Measurements from ENCODE around the gene RPGRIP1L.

DNA sequence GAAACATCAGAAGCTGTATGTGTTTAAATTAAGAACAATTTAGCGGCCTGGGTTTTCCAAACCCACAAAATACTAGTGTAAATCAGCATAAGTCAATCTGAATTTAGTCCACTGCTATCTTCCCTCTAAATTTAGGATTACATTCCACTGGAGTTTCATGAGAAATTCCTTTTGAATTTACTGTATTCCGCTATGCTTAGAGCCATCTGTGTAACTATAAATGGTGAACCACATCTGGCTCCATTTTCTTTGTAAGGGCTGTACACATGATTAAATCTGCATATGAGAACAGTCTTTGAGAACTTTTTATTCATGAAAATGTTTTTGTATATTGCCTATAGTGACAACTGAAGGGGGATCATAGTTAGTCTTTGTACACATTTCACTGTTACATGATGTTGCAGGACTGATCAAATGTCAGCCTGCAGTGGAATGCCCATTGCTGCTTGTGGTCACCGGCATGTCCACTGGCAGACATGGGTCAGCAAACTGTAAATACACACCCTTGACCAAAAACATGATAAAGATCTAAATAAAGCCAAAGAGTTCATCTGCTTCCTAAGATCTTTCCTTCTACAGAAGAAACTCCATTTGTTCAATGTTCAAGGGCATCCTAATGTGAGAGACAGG lies 36.8 kb downstream of the RPGRIP1L start:
- TF ChIP-seq, protein P1, sequence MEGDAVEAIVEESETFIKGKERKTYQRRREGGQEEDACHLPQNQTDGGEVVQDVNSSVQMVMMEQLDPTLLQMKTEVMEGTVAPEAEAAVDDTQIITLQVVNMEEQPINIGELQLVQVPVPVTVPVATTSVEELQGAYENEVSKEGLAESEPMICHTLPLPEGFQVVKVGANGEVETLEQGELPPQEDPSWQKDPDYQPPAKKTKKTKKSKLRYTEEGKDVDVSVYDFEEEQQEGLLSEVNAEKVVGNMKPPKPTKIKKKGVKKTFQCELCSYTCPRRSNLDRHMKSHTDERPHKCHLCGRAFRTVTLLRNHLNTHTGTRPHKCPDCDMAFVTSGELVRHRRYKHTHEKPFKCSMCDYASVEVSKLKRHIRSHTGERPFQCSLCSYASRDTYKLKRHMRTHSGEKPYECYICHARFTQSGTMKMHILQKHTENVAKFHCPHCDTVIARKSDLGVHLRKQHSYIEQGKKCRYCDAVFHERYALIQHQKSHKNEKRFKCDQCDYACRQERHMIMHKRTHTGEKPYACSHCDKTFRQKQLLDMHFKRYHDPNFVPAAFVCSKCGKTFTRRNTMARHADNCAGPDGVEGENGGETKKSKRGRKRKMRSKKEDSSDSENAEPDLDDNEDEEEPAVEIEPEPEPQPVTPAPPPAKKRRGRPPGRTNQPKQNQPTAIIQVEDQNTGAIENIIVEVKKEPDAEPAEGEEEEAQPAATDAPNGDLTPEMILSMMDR (IDR thresholded peaks at IDR 0.05): no peak
- TF ChIP-seq POLR2AphosphoS5 (IDR thresholded peaks at IDR 0.05; ENCODE audit: insufficient read depth in 1 of 2, low read depth in 1 of 2) (no peak), POLR2A (IDR thresholded peaks at IDR 0.05) (no peak)
